H1 (cell line): ENCODE data around the gene ANXA9. TPM values are rescaled to one million over a fixed set of nuclear protein-coding genes. Genes with fewer than 3 reads are reported as not detected.

Experiments used
- CTCF ChIA-PET: fragments of 300-600 bp; sonication (Branson Sonifier 250); formaldehyde crosslinking; loops from one replicate; lab custom pipeline; 2021; ENCODE audit not compliant: partially characterized antibody; lab: Charles Lee
- POLR2A ChIA-PET: fragments of 300-600 bp; sonication (Branson Sonifier 250); formaldehyde crosslinking; loops from one replicate; lab custom pipeline; 2021; ENCODE audit warnings: inconsistent platforms; ENCODE audit not compliant: partially characterized antibody; lab: Charles Lee
- DNase-seq, 2 experiments: peaks; one replicate each; pipeline versions ENCODE4 v3.0.0 to v3.0.0-alpha.2; 2010 to 2022; ENCODE audit warnings: low spot score in 2 of 2, low read depth in 1 of 2, mixed read lengths in 1 of 2
- FAIRE-seq: peaks from 2 replicates; lab custom pipeline; 2011; peaks lifted over from hg19 to GRCh38; lab: Jason Lieb, UNC
- H2AFZ ChIP-seq: 2 replicates; pipeline ENCODE4 v1.8.1; 2012; ENCODE audit warnings: low read length, inconsistent platforms
- H2AK5ac ChIP-seq: 2 replicates; pipeline ENCODE4 v1.6.1; 2013; ENCODE audit warnings: low read depth, low read length
- H2BK120ac ChIP-seq: replicated peaks from 2 replicates; pipeline ENCODE3; 2013; ENCODE audit warnings: low read depth, low read length, inconsistent platforms
- H2BK12ac ChIP-seq: 2 replicates; pipeline ENCODE4 v1.6.1; 2013; ENCODE audit warnings: low read depth, low read length
- H2BK15ac ChIP-seq: 2 replicates; pipeline ENCODE4 v1.6.1; 2013; ENCODE audit warnings: low read length
- H2BK20ac ChIP-seq: 2 replicates; pipeline ENCODE4 v1.6.1; 2013; ENCODE audit warnings: low read length
- H2BK5ac ChIP-seq: 2 replicates; pipeline ENCODE4 v1.6.1; 2013; ENCODE audit warnings: low read depth, low read length
- H3K14ac ChIP-seq: 2 replicates; pipeline ENCODE4 v1.6.1; 2013; ENCODE audit warnings: inconsistent platforms; ENCODE audit not compliant: insufficient read length
- H3K18ac ChIP-seq: 2 replicates; pipeline ENCODE4 v1.6.1; 2013; ENCODE audit warnings: low read length; ENCODE audit errors: extremely low read depth
- H3K23ac ChIP-seq: 2 replicates; pipeline ENCODE4 v1.6.1; 2013; ENCODE audit warnings: inconsistent platforms; ENCODE audit not compliant: insufficient read length
- H3K23me2 ChIP-seq: 2 replicates; pipeline ENCODE4 v1.6.1; 2013; ENCODE audit warnings: low read depth, low read length
- H3K27ac ChIP-seq: 2 replicates; pipeline ENCODE4 v1.6.1; 2011; ENCODE audit warnings: low read depth, low read length, inconsistent platforms
- H3K27me3 ChIP-seq, 4 experiments: replicated peaks in 1 of 4; 1 replicate in 1 of 4; 2 replicates in 3 of 4; pipeline versions ENCODE4 v1.6.1 to v1.8.1; 2011 to 2013; ENCODE audit warnings: low read length in 3 of 4, mild to moderate bottlenecking in 3 of 4, inconsistent platforms in 2 of 4, mixed read lengths in 2 of 4, moderate library complexity in 1 of 4; ENCODE audit not compliant: control insufficient read depth in 3 of 4, insufficient read depth in 3 of 4; ENCODE audit errors: extremely low read depth in 1 of 4
- H3K36me3 ChIP-seq, 4 experiments: 2 replicates each; pipeline versions ENCODE4 v1.6.1 to v1.8.1; 2011 to 2013; ENCODE audit warnings: mild to moderate bottlenecking in 4 of 4, low read length in 3 of 4, moderate library complexity in 2 of 4, control low read depth in 1 of 4, inconsistent platforms in 1 of 4; ENCODE audit not compliant: insufficient read depth in 4 of 4, control insufficient read depth in 2 of 4
- H3K4ac ChIP-seq: replicated peaks from 2 replicates; pipeline ENCODE3; 2013; ENCODE audit warnings: low read length, low read depth, mixed read lengths, inconsistent platforms; ENCODE audit not compliant: insufficient read length
- H3K4me1 ChIP-seq, 4 experiments: replicated peaks in 1 of 4; 1 replicate in 1 of 4; 2 replicates in 3 of 4; pipeline versions ENCODE4 v1.6.1 to v1.8.1; 2011 to 2013; ENCODE audit warnings: low read length in 3 of 4, inconsistent platforms in 2 of 4, mixed read lengths in 1 of 4; ENCODE audit not compliant: insufficient read depth in 4 of 4, control insufficient read depth in 3 of 4
- H3K4me2 ChIP-seq, 2 experiments: 2 replicates each; pipeline versions ENCODE4 v1.6.1 to v1.8.1; 2011 to 2013; ENCODE audit warnings: low read depth in 2 of 2, low read length in 2 of 2, control low read depth in 1 of 2, inconsistent platforms in 1 of 2, mild to moderate bottlenecking in 1 of 2; ENCODE audit not compliant: insufficient read depth in 1 of 2
- H3K4me3 ChIP-seq, 4 experiments: fragments of 200-600, 300-600 bp in 1 of 4; sonication (generic), shearing (Covaris generic), sonication (Bioruptor Twin) in 1 of 4; 2 replicates each; pipeline versions ENCODE4 v1.5.1 to v1.8.1; 2011 to 2016; ENCODE audit warnings: low read length in 4 of 4, low read depth in 3 of 4, control low read depth in 2 of 4, inconsistent platforms in 2 of 4, mild to moderate bottlenecking in 2 of 4, mixed read lengths in 1 of 4, moderate library complexity in 1 of 4; ENCODE audit not compliant: insufficient read depth in 2 of 4; ENCODE audit errors: extremely low read depth in 1 of 4
- H3K56ac ChIP-seq: replicated peaks from 2 replicates; pipeline ENCODE3; 2013; ENCODE audit warnings: low read depth, mild to moderate bottlenecking, mixed read lengths, low read length, inconsistent platforms; ENCODE audit not compliant: insufficient read length
- H3K79me1 ChIP-seq: 2 replicates; pipeline ENCODE4 v1.6.1; 2013; ENCODE audit warnings: low read depth, low read length, control low read depth
- H3K79me2 ChIP-seq, 2 experiments: 2 replicates each; pipeline versions ENCODE4 v1.6.1 to v1.8.1; 2012 to 2013; ENCODE audit warnings: low read length in 2 of 2, mild to moderate bottlenecking in 2 of 2, inconsistent platforms in 1 of 2; ENCODE audit not compliant: insufficient read depth in 2 of 2, control insufficient read depth in 1 of 2
- H3K9ac ChIP-seq, 4 experiments: replicated peaks in 1 of 4; 1 replicate in 1 of 4; 2 replicates in 3 of 4; pipeline versions ENCODE4 v1.6.1 to v1.8.1; 2011 to 2013; ENCODE audit warnings: low read depth in 3 of 4, low read length in 3 of 4, control low read depth in 2 of 4, mild to moderate bottlenecking in 2 of 4, moderate library complexity in 2 of 4, inconsistent platforms in 1 of 4; ENCODE audit errors: extremely low read depth in 1 of 4
- H3K9me3 ChIP-seq, 2 experiments: 2 replicates each; pipeline versions ENCODE4 v1.6.1 to v1.8.1; 2012 to 2013; ENCODE audit warnings: mild to moderate bottlenecking in 2 of 2, moderate library complexity in 2 of 2, control low read depth in 1 of 2, inconsistent platforms in 1 of 2, low read depth in 1 of 2, low read length in 1 of 2, mixed read lengths in 1 of 2; ENCODE audit not compliant: insufficient read depth in 2 of 2
- H4K20me1 ChIP-seq, 2 experiments: replicated peaks in 1 of 2; 2 replicates each; pipeline versions ENCODE3 to v1.8.1; 2011 to 2013; ENCODE audit warnings: inconsistent platforms in 2 of 2, low read length in 2 of 2, mild to moderate bottlenecking in 1 of 2; ENCODE audit not compliant: insufficient read depth in 2 of 2, control insufficient read depth in 1 of 2
- H4K5ac ChIP-seq: 2 replicates; pipeline ENCODE4 v1.6.1; 2013; ENCODE audit warnings: low read length, low read depth, mixed read lengths, inconsistent platforms; ENCODE audit not compliant: insufficient read length
- H4K8ac ChIP-seq: 2 replicates; pipeline ENCODE4 v1.8.0; 2013; ENCODE audit warnings: mild to moderate bottlenecking, moderate library complexity, low read length, inconsistent platforms; ENCODE audit not compliant: insufficient read depth; ENCODE audit errors: extremely low read depth
- H4K91ac ChIP-seq: replicated peaks from 2 replicates; pipeline ENCODE3; 2013; ENCODE audit warnings: low read length, mixed read lengths, inconsistent platforms; ENCODE audit not compliant: insufficient read length
- BCL11A ChIP-seq, 2 experiments: IDR thresholded peaks; one replicate each; pipeline ENCODE4 v1.6.1; 2011; ENCODE audit warnings: low read depth in 2 of 2, low read length in 2 of 2, mild to moderate bottlenecking in 2 of 2
- EZH2 ChIP-seq: fragments of 200-600 bp; sonication (generic); IDR thresholded peaks from 2 replicates; pipeline ENCODE4 v1.7.1; 2012; ENCODE audit warnings: low read depth, mild to moderate bottlenecking, moderate library complexity, low read length, inconsistent platforms; ENCODE audit not compliant: severe bottlenecking
- GTF2F1 ChIP-seq: IDR thresholded peaks from 2 replicates; pipeline ENCODE4 v1.6.1; 2012; ENCODE audit warnings: low read depth, low read length, improper control_type of control experiment, borderline replicate concordance
- MAFK ChIP-seq: IDR thresholded peaks from 2 replicates; pipeline ENCODE4 v1.6.1; 2012; ENCODE audit warnings: low read depth, mild to moderate bottlenecking, improper control_type of control experiment, low read length
- NRF1 ChIP-seq: IDR thresholded peaks from 2 replicates; pipeline ENCODE4 v1.6.1; 2011; ENCODE audit warnings: mild to moderate bottlenecking, low read depth, low read length, improper control_type of control experiment
- RAD21 ChIP-seq, 2 experiments: IDR thresholded peaks in 1 of 2; conservative IDR thresholded peaks in 1 of 2; 2 replicates each; pipeline ENCODE4 v1.6.1; 2011; ENCODE audit warnings: low read depth in 2 of 2, low read length in 2 of 2, improper control_type of control experiment in 1 of 2, inconsistent platforms in 1 of 2, mild to moderate bottlenecking in 1 of 2, moderate library complexity in 1 of 2
- SIX5 ChIP-seq: IDR thresholded peaks from 2 replicates; pipeline ENCODE4 v1.6.1; 2011; ENCODE audit warnings: mild to moderate bottlenecking, low read depth, low read length
- TCF12 ChIP-seq: IDR thresholded peaks from 2 replicates; pipeline ENCODE4 v1.6.1; 2011; ENCODE audit warnings: low read depth, mild to moderate bottlenecking, low read length
- WGBS, 2 experiments: shearing (Covaris generic) in 1 of 2; methylation state at CpG; one replicate each; pipeline versions ENCODE4 v1.1.6 to v1.1.7; 2013 to 2015; ENCODE audit warnings: low lambda C conversion rate in 2 of 2, mixed read lengths in 2 of 2, inconsistent platforms in 1 of 2, low coverage in 1 of 2, missing lambda C conversion rate in 1 of 2; ENCODE audit not compliant: insufficient replicate concordance in 2 of 2, insufficient coverage in 1 of 2, insufficient read length in 1 of 2; ENCODE audit errors: extremely low coverage in 1 of 2, missing lambda C conversion rate in 1 of 2; 5-methylcytosine and 5-hydroxymethylcytosine counted together
- polyA plus RNA-seq, 7 experiments: library from polyadenylated mRNA; depleted of rRNA in 3 of 7; stranded (reverse) in 5 of 7; unstranded in 2 of 7; fragments of >200 nt in 5 of 7; fragments of 200-250 nt in 2 of 7; gene quantifications; 1 replicate in 5 of 7; 2 replicates in 1 of 7; 4 replicates in 1 of 7; pipeline versions ENCODE4 v1.2.1 to v1.2.3, GENCODE V29; 2011 to 2013; ENCODE audit warnings: missing spikeins in 2 of 7, mixed read lengths in 2 of 7
- total RNA-seq: library from RNA; stranded (reverse); fragmentation: NEBNext Ultra II Directional; extraction: Animal tissue kit (Norgen Biotek cat#: 25700); gene quantifications from 2 replicates; pipeline ENCODE4 v1.2.1, GENCODE V29; 2021

ANXA9 gene
- total and polyA plus RNA-seq, 2 of the 8 experiments (the other 6 are each of a cell fraction or from before 2014, with no cell fraction given) = 1.8 to 3.5 TPM

GRCh38 chr1:151009674-151010345 lies 27.7 kb downstream of the ANXA9 start:
- H3K36me3 ChIP-seq = no peaks in the 10 kb centered on the region
- no peak overlapping the region for H3K9ac ChIP-seq
- peaks cover 9 to 12% (median 9%) of the 10 kb centered on the region in 4 experiments; a peak in 6 of 7 replicates for H3K4me1 ChIP-seq

More at GRCh38 chr1:151009674-151010345, 27.7 kb downstream of the ANXA9 start:
- H2BK120ac ChIP-seq = no peak overlapping the region
- H3K4me3 ChIP-seq = peak overlapping the region in 1 of 4 experiments; percentile 94; a peak in 2 of 8 replicates
- H3K27me3 ChIP-seq = no peaks in the 10 kb centered on the region
- H2AFZ ChIP-seq = no peak overlapping the region
- H2BK12ac ChIP-seq = no peak overlapping the region
- H3K23ac ChIP-seq = no peak overlapping the region
- H3K79me1 ChIP-seq = no peaks in the 10 kb centered on the region
- no peaks in the 10 kb centered on the region for H4K20me1 ChIP-seq
- POLR2A ChIA-PET = interaction anchor here (1.1 kb wide), 1 partner anchor 29 kb away, joined by 3 read pairs; no protein-coding TSS in a partner anchor
- H3K4ac ChIP-seq = no peak overlapping the region
- H3K14ac ChIP-seq = no peak overlapping the region
- no peak overlapping the region for H4K5ac ChIP-seq
- FAIRE-seq (no peak), DNase-seq (no peak)
- H3K18ac ChIP-seq = no peak overlapping the region
- 91% methylated on average over 8 of the region's 8 CpGs; no CpG with 5 or more reads in 1 of the 2 experiments for WGBS, 2 experiments
- H2BK5ac ChIP-seq = no peak overlapping the region
- H3K56ac ChIP-seq = no peak overlapping the region
- no peak overlapping the region for H4K8ac ChIP-seq
- no peak overlapping the region for H2AK5ac ChIP-seq
- H3K79me2 ChIP-seq = peaks cover 0 to 5% of the 10 kb centered on the region in 2 experiments; a peak in 2 of 4 replicates
- no peak for TF ChIP-seq TCF12
- no peak for TF ChIP-seq RAD21 (IDR thresholded peaks at IDR 0.05 in 1 of 2, conservative IDR thresholded peaks at IDR 0.05 in 1 of 2; ENCODE audit: low read depth in 2 of 2, low read length in 2 of 2)
- TF ChIP-seq NRF1 = no peak
- no peak for TF ChIP-seq MAFK
- TF ChIP-seq EZH2 = no peak
- no peak for TF ChIP-seq GTF2F1
- no peak for TF ChIP-seq SIX5
- TF ChIP-seq BCL11A (IDR thresholded peaks at IDR 0.05; ENCODE audit: low read depth in 2 of 2, low read length in 2 of 2) = no peak
- H2BK20ac ChIP-seq = no peak overlapping the region
- H4K91ac ChIP-seq = no peak overlapping the region
- H3K9me3 ChIP-seq = no peaks in the 10 kb centered on the region
- H3K27ac ChIP-seq = no peak overlapping the region
- CTCF ChIA-PET = interaction anchor here (0.6 to 1.0 kb wide), 2 partner anchors 37 to 56 kb away, joined by 3 to 4 read pairs; no protein-coding TSS in a partner anchor
- H2BK15ac ChIP-seq = no peak overlapping the region
- peak overlapping the region in 1 of 2 experiments; percentile 66; a peak in 1 of 4 replicates for H3K4me2 ChIP-seq
- peaks cover 5% of the 10 kb centered on the region for H3K23me2 ChIP-seq
